HG02840 (cell line): ENCODE data around the gene CES2.
"Not testable (repeated sequence)": the region's sequence is repeated elsewhere in the genome, so short reads cannot be mapped to it uniquely, and the experiment has no call there.

Source experiments
- ATAC-seq: cut with Tn5 transposase; IDR thresholded peaks from one replicate; pipeline ENCODE4 v1.9.1; 2021; ENCODE audit warnings: mild to moderate bottlenecking, moderate library complexity, moderate number of reproducible peaks; ENCODE audit not compliant: unreplicated experiment, low FRiP score

CES2 gene

DNA sequence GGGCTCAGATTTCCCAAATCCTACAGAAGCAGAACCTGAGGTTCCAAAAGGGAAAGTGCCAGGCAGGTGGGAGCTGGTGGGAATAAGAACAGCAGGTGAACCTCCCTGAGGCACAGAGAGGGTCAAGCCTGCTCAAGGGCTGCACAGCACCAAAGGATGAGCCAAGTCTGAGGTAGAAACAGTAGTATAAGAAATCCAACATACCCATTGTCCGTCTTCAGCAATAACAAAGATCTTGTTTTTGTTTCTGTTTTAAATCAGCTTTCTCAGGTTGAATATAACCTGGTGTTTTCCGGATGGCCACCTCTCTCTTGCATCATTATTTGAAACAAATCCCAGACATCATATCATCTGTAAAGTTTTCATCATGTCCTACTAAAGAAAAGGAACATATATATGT is 15.1 kb downstream of the CES2 start:
- ATAC-seq = no peak

DNA sequence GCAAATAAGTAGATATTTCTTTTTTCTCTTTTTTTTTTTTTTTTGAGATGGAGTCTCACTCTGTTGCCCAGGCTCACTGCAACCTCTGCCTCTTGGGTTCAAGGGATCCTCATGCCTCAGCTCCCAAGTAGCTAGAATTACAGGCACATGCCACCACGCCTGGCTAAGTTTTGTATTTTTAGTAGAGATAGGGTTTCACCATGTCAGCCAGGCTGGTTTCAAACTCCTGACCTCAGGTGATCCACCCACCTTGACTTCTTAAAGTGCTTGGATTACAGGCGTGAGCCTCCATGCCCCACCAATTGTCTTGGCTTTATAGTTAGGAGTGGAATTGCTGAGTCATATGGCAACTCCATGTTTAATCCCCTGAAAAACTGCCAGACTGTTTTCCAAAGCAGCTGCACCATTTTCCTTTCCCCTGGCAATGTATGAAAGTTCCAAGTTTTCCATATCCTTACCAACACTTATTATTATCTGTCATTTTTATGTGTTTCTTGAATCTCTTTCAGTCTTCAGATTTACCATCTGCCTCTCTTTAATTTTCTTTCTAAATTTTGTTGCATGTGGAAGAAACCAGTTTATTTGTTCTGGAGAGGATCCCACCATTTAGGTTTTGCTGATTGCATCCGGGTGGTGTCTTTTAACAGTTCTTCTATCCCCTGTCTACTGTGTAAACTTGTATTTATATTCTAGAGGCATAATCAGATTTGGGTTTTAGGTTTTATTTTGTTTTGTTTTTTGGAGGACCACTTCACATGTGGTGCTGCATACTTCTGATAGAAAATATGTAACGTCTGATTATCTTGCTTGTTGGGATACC is 15.9 kb downstream of the CES2 start:
- ATAC-seq = no peak

DNA sequence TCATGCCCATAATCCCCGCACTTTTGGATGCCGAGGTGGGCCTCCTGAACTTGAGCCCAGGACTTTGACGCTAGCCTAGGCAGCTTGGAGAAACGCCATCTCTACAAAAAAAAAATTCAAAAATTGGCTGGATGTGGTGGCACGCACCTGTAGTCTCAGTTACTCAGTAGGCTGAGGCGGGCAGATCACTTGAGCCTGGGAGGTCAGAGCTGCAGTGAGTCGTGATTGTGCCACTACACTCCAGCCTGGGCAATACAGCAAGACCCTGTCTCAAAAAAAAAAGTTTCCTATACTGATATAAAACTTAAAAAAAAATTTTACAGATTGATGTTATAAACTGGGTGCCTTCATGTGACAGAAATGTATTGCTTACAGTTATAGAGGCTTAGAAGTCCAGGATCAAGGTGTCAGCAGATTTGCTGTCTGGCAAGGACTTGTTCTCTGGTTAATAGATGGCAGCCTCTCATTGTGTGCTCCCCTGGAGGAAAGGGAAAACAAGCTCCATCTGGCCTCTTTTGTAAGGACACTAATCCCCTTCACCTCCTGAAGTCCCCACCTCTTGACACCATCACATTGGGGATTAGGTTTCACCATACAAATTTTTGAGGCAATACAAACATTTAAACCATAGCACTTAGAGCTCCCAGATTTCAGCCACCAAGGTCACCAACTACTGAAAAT is 17.3 kb downstream of the CES2 start:
- no peak for ATAC-seq

DNA sequence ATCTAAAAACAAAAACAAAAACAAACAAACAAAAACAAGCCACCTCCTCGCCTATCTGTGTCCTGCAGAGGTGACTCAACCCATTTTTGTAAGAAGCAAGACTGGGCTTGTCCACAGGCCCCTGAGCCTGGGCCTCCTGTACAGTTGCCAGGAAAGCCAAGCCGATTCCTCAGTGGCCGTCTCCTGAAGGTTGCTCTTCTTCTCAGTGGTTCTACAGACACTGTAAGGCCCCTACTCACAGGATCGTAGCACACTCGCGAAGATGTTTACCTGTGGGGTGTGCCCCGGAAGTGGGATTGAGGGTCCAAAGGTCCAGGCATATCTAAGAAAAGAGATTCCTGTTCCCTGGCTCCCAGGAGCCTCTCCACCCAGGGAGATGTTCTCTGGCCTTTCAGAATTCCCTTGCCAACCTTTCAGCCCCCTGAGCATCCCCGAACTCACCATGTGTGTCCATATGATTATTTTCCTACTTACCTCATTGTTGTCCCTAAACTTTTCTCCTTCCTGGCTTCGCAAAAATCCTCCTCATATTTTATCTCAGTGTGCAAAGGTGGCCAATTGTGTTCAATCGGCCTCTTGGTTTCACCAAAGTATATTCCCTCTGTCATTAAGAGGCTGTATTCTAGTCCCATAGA is 18.3 kb downstream of the CES2 start:
- no peak for ATAC-seq

DNA sequence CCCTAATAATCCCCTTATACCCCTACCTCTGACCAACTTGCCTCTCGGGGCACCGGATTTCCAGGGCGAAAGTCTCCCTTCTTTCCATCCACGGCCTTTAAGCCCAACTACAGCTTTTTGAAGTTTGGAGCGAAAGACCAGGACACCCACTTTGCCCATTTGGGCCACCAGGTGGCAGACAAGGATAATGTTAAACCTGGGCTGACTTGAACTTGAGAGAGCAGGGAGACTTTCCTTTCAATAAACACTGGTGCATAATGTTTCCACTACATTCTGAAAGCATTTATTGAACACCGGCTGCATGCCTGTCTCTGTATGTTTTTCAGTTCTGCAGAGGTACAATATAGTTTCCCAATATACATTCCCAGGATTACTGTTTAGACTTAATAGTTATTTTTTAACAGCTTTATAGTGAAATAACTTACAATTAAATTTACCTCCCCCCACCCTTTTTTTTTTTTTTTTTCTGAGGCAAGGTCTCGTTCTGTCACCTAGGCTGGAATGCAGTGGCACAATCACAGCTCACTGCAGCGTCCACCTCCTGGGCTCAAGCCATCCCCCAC is 18.9 kb downstream of the CES2 start:
- no peak for ATAC-seq

DNA sequence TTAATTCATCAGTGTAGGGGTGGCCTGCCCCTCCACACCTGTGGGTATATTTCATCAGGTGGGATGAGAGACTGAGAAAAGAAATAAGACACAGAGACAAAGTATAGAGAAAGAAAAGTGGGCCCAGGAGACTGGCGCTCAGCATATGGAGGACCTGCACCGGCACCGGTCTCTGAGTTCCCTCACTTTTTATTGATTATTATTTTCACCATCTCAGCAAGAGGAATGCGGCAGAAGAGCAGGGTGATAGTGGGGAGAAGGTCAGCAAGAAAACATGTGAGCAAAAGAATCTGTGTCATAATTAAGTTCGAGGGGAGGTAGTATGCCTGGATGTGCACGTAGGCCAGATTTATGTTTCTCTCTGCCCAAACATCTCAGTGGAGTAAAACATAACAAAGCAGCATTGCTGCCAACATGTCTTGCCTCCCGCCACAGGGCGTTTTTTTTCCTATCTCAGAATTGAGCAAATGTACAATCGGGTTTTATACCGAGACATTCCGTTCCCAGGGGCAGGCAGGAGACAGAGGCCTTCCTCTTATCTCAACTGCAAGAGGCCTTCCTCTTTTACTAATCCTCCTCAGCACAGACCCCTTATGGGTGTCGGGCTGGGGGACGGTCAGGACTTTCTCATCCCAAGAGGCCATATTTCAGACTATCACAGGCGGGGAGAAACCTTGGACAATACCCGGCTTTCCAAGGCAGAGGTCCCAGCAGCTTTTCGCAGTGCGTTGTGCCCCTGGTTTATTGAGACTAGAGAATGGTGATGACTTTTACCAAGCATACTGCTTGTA is 20.2 kb downstream of the CES2 start:
- not testable (repeated sequence) for ATAC-seq

DNA sequence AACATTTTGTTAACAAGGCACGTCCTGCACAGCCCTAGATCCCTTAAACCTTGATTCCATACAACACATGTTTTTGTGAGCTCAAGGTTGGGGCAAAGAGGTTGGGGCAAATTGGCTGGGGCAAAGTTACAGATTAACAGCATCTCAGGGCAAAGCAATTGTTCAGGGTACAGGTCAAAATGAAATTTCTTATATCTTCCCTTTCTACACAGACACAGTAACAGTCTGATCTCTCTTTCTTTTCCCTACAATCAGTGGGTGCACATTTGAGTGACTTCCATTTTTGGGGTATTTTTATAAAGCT is 20.8 kb downstream of the CES2 start:
- ATAC-seq = not testable (repeated sequence)

DNA sequence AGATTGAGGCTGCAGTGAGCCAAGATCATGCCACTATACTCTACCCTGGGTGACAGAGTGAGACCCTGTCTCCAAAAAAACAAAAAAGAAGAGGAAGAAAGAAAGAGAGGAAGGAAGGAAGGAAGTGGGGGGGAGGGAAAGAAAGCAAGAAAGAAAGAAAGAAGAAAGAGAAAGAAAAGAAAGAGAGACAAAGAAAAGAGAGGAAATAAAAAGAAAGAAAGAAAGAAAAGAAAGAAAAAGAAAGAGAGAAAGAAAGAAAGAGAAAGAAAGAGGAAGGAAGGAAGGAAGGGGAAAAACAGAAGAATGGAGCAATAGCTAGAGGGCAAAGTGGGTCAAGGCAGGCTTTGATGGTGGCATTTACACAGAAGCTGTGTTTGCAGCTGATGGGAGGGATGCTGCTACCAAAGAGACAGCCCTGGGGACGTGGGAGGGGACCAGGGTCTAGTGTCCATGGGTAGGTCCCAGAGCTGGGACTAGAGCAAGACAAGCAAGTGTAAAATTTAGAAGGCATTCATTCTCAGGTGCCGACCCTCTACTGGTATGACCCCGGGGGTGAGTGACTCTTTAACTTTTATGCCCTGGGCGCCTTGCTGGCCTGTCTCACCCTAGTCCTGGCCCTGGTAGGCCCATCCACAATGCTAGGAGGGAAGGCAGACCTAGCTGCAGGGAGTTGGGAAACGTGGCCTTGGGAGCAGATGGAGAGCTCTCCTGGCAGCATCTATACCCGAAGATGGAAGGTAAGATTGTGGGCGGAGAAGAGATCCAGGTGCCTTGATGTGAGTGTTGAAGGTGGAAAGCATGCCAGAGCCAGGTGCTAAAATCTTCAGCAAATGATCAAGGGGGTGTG is 23.8 kb downstream of the CES2 start:
- ATAC-seq = no peak

DNA sequence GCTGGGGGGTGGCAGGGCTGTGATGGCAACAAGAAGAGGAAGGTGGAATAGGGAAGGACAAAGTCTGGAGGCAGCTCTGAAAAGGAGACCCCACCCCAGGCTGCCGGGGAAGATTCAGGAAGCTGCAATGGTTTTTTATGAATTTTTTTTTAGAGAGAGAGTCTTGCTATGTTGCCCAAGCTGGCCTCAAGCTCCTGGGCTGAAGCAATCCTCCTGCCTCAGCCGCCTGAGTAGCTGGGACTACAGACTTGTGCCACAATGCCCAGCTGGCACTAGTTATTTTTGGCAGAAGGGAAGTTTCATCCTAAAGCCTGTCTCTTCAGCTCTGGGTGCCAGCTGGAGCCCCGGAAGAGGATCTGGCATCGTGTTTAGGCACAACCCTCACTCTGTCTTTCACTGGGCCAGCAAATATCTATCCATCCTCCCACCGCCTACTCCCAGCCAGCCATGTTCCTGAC is 24.4 kb downstream of the CES2 start:
- ATAC-seq = no peak

DNA sequence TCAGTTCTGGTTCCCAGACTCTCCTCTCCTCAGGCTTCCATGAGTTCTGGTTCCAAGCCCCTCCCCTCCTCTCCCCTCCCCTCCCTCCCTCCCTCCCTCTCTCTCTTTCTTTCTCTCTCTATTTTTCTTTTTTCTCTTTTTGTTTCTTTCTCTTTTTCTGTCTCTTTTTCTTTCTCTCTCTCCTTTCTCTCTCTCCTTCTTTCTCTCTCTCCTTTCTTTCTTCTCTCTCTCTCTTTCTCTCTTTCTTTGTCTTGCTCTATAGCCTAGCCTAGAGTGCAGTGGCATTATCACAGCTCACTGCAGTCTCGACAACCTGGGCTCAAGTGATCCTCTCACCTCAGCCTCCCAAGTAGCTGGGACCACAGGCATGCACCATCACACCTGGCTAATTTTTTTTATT is 25.0 kb downstream of the CES2 start:
- no peak for ATAC-seq

DNA sequence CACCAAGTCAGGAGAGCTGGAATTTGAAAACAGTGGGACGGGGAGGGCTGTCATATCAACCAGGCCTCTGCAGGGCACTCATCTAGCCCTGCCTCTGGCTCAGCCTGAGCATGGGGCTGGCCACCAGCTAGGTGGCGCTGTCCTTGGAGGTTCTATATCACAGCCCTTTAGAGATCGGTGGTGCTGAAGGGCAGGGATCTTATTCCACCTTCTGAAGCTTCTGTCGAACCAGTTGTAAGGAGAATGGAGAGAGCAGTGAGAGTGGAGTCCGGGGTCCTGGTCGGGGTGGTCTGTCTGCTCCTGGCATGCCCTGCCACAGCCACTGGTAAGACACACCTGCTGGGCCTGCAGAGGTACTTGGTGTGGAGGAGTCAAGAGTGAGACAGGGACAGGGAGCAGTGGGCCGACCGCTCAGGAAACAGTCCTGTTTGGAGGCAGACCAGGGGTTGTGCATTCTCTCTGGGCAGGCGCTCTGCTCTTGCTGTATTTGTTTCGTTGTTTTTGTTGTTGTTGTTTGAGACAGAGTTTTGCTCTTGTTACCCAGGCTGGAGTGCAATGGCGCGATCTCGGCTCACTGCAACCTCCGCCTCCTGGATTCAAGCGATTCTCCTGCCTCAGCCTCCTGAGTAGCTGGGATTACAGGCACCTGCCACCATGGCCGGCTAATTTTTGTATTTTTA is 25.9 kb downstream of the CES2 start, which contains the start of gene CES3:
Gene CES3 (plus strand): TSS at position 202 of the 680 bp plus-strand sequence. CDS start 42 bp downstream, at position 244.
- ATAC-seq = no peak

DNA sequence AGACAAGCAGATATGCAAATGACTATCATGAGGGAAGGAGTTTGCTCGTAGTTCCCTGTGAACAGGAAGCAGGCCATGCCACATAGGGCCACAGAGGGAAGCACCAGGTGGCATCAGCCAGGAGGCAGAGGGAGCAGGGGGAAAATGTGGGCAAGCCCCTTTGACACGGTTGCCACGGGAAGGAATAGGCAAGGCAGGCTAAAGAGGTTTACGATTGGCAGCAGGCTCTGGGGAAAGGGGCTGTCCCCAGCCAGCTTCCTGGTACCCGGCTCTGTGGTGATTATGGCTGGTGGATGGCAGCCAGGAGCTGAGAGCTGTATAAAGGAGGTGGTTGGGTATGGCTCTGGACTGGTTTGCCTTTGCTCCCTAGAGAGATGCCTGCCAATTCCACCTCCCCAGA is 26.6 kb downstream of the CES2 start:
- ATAC-seq = no peak

DNA sequence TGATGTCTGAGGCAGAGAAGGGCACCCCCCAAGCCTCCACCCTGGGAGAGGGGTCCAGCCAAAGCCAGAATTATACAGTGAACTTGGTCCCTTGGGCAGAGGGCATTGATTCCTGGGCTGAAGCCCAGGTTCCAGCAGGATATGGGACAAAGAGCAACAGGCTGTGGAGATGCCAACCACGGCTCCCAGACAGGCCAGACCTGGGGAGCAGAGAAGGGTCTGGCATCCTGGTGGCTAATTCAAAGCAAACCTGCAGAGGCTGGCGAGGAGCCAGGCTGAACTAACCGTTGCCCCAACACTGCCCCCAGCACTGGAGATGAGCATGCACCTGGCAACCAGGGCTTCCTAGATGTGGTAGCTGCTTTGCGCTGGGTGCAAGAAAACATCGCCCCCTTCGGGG is 28.7 kb downstream of the CES2 start:
- no peak for ATAC-seq

DNA sequence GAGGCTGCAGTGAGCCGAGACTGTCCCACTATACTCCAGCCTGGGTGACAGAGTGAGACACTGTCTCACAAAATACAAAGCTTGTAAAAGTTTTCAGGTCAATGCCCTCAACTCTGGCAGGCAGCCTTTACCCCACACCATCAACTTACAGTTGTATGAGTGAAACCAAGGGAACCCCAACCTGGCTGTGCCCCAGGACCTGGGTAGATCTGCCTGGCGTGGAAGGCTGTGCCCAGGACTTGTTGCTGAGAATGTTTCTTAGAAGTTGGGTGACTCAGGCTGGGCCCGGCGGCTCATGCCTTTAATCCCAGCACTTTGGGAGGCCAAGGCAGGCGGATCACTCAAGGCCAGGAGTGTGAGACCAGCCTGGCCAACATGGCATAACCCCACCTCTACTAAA is 33.5 kb downstream of the CES2 start:
- ATAC-seq = no peak

DNA sequence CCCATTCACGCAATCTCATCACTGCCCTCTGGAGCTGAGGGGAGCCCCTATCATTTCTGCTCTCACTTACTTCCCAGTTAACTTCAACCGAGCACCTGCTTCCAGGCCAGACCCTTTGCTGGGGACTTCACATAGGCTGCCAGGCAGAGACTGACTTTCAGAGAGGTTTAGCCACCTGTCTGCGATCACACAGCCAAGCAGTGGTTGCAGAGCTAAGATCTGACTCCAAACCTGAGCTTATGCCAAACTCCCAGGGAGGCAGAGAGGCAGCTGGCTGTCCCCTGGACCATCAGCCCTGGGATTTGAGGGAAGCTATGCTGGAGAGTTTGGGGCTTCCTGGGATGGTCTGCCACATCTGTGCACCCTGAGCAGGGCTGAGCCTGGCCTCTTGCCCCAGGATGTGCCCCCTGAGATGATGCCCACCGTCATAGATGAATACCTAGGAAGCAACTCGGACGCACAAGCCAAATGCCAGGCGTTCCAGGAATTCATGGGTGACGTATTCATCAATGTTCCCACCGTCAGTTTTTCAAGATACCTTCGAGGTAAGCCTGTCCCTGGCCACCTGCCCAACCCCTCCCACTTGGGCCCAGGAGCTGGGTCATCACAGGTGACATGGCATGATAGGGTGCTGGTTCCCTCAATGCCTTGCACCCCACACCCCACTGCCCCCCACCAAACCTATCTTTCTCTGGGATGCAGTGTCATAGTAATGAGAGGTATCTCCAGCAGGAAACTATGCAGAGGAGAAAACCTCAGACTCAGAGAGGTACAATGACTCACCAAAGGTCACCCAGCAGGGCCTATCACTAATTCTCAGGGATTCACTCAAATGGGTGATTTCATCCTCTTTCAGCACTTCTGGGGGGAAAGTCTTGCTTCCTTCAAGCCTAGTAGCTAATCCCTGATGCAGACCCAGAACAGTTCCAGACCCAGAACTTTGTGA is 35.7 kb downstream of the CES2 start:
- ATAC-seq = no peak

DNA sequence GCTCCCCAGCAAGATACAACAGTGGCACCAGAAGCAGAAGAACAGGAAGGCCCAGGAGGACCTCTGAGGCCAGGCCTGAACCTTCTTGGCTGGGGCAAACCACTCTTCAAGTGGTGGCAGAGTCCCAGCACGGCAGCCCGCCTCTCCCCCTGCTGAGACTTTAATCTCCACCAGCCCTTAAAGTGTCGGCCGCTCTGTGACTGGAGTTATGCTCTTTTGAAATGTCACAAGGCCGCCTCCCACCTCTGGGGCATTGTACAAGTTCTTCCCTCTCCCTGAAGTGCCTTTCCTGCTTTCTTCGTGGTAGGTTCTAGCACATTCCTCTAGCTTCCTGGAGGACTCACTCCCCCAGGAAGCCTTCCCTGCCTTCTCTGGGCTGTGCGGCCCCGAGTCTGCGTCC is 37.7 kb downstream of the CES2 start:
- no peak for ATAC-seq

DNA sequence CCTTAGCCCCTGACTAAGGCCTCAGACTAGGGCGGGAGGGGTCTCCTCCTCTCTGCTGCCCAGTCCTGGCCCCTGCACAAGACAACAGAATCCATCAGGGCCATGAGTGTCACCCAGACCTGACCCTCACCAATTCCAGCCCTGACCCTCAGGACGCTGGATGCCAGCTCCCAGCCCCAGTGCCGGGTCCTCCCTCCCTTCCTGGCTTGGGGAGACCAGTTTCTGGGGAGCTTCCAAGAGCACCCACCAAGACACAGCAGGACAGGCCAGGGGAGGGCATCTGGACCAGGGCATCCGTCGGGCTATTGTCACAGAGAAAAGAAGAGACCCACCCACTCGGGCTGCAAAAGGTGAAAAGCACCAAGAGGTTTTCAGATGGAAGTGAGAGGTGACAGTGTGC is 38.4 kb downstream of the CES2 start:
- no peak for ATAC-seq
